ENCODE results near the gene CNTN4.
"Not testable (repeated sequence)": the region's sequence is repeated elsewhere in the genome, so short reads cannot be mapped to it uniquely, and the experiment has no call there.

CNTN4 gene

GRCh38 chr3:2098398-2099027, at the start of gene CNTN4:
Gene CNTN4, plus strand, starts transcription at chr3:2098866.
- DNase-seq (ENCODE audit: low read depth, low spot score) = peak; percentile 61

- DNase-seq (ENCODE audit: low read depth, low spot score) = no peak
These were observed 37.3 kb upstream of the CNTN4 start for GRCh38 chr3:2061360-2061759.

- DNase-seq (ENCODE audit: low read depth, low spot score) = no peak
These were observed 27.1 kb upstream of the CNTN4 start for GRCh38 chr3:2071531-2071930.

- DNase-seq (ENCODE audit: low read depth, low spot score) = no peak
These were observed 19.8 kb upstream of the CNTN4 start for GRCh38 chr3:2078821-2079220.

GRCh38 chr3:2082871-2083480, 15.7 kb upstream of the CNTN4 start:
- no peak for DNase-seq (ENCODE audit: low read depth, low spot score)

- not testable (repeated sequence) for DNase-seq (ENCODE audit: low read depth, low spot score)
These were observed 15.1 kb upstream of the CNTN4 start for GRCh38 chr3:2083558-2083957.

GRCh38 chr3:2090095-2090911, 8.4 kb upstream of the CNTN4 start:
- no peak for DNase-seq (ENCODE audit: low read depth, low spot score)

- DNase-seq (ENCODE audit: low read depth, low spot score) = no peak
These were observed 5.9 kb upstream of the CNTN4 start for GRCh38 chr3:2092758-2093157.

- no peak for DNase-seq (ENCODE audit: low read depth, low spot score)
These were observed 3.7 kb upstream of the CNTN4 start for GRCh38 chr3:2094941-2095340.

- DNase-seq (ENCODE audit: low read depth, low spot score) = no peak
These were observed 2.5 kb upstream of the CNTN4 start for GRCh38 chr3:2096216-2096615.

- DNase-seq (ENCODE audit: low read depth, low spot score) = peak; percentile 2
These were observed 950 bp upstream of the CNTN4 start for GRCh38 chr3:2097641-2098191.

GRCh38 chr3:2099028-2099671, 484 bp downstream of the CNTN4 start:
- peak; percentile 26 for DNase-seq (ENCODE audit: low read depth, low spot score)

- peak; percentile 2 for DNase-seq (ENCODE audit: low read depth, low spot score)
These were observed 1.1 kb downstream of the CNTN4 start for GRCh38 chr3:2099779-2100191.

GRCh38 chr3:2106438-2106837, 7.8 kb downstream of the CNTN4 start:
- no peak for DNase-seq (ENCODE audit: low read depth, low spot score)

GRCh38 chr3:2110597-2111117, 12.0 kb downstream of the CNTN4 start:
- DNase-seq (ENCODE audit: low read depth, low spot score) = no peak

- no peak for DNase-seq (ENCODE audit: low read depth, low spot score)
These were observed 16.1 kb downstream of the CNTN4 start for GRCh38 chr3:2114617-2115275.

- DNase-seq (ENCODE audit: low read depth, low spot score) = no peak
These were observed 32.1 kb downstream of the CNTN4 start for GRCh38 chr3:2130726-2131125.

- no peak for DNase-seq (ENCODE audit: low read depth, low spot score)
These were observed 34.5 kb downstream of the CNTN4 start for GRCh38 chr3:2133146-2133545.

GRCh38 chr3:2137651-2138050, 39.0 kb downstream of the CNTN4 start:
- DNase-seq (ENCODE audit: low read depth, low spot score) = no peak

GRCh38 chr3:2141482-2141881, 42.8 kb downstream of the CNTN4 start:
- no peak for DNase-seq (ENCODE audit: low read depth, low spot score)
